Measurements from ENCODE around the gene ESR1.

DNA sequence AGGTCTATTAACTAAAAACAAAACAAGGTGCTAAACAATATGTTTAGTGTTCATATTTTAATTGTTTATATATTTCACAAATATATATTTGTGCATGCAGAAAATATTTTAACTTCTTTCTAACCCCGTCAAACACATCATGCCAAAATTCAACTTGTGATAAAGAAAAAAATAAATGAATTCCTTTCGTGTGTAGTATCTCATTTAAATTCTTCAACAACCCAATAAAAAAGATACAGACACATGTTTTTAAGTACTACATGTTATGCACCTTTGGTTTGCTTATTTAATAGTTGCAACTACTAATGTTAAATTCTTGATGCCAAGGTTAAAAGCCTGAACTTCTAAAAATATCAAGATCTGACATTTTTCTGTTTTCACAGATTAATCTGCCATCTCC lies 252.4 kb downstream of the ESR1 start:
- TF ChIP-seq POLR2A (IDR thresholded peaks at IDR 0.05), result no peak
- TF ChIP-seq, protein P1, sequence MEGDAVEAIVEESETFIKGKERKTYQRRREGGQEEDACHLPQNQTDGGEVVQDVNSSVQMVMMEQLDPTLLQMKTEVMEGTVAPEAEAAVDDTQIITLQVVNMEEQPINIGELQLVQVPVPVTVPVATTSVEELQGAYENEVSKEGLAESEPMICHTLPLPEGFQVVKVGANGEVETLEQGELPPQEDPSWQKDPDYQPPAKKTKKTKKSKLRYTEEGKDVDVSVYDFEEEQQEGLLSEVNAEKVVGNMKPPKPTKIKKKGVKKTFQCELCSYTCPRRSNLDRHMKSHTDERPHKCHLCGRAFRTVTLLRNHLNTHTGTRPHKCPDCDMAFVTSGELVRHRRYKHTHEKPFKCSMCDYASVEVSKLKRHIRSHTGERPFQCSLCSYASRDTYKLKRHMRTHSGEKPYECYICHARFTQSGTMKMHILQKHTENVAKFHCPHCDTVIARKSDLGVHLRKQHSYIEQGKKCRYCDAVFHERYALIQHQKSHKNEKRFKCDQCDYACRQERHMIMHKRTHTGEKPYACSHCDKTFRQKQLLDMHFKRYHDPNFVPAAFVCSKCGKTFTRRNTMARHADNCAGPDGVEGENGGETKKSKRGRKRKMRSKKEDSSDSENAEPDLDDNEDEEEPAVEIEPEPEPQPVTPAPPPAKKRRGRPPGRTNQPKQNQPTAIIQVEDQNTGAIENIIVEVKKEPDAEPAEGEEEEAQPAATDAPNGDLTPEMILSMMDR (IDR thresholded peaks at IDR 0.05), result no peak

All from right lobe of liver (tissue), 4 donors.